ENCODE measurements around the gene TBX4. TPM values are rescaled to one million over a fixed set of nuclear protein-coding genes. Genes with fewer than 3 reads are reported as not detected.
A peak's percentile ranks its signal among the peaks of the same experiment; 100 is the strongest.
"Not testable (repeated sequence)": the region's sequence is repeated elsewhere in the genome, so short reads cannot be mapped to it uniquely, and the experiment has no call there.

Gene TBX4
- total RNA-seq, 1 experiment from 2014 or later: 1.0 TPM

DNA sequence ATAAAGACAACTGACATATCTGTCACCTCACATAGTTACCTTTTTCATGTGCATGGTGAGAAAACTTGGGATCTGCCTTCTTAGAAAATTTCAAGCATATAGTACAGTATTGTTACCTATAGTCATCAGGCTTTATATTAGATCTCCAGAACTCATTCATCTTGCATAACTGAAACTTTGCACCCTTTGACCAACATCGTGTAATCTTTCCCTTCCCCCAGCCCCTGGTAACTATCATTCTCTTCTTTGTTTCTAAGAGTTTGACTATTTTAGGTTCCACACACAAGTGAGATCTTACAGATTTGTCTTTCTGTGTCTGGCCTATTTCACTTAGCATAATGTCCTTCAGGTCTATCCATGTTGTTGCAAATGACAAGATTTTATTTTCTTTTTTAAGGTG, 22.9 kb upstream of the TBX4 start:
- no peak for DNase-seq (ENCODE audit: low spot score)

DNA sequence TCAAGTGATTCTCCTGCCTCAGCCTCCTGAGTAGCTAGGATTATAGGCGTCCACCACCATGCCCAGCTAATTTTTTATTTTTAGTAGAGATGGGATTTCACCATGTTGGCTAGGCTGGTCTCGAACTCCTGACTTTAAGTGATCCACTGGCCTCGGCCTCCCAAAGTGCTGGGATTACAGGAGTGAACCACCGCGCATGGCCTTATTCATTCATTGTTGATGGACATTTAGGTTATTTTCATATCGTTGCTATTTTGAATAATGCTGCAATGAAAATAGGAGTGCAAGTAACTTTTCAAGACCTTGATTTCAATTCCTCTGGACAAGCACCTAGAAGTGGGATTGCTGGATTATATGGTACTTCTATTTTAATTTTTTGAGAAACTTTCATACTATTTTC, 22.4 kb upstream of the TBX4 start:
- not testable (repeated sequence) for DNase-seq (ENCODE audit: low spot score)

DNA sequence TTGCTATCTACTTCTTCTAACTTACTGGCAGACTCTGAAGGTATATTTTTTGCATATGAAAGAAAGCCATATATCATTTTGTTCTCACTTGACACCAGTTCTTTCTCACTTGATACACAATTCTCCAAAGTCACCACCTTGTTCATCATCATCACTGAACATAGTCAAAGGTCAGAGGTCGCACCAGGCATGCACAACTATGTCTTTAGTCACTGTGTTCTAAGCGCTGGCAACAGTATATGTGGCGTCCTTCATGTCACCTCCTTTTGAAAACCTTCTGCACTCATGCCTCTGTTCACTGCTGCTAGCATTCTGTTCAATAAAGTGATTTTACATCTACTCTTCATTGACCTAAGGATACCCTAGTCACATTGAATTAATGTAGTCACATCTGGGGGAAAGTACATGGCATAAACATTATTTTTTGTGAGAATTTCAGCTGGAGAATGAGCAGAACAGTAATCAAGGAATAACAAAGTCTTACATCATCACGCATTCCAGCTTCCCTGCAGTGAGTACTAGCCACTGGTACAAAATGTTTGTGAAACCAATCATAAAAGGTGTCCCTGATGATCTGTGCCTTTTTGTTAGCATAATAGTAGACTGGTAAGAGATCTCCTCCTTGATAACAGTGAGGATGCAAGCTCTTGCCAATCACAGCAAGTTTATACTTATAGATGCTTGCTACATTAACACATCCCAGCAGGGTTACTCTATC, 20.5 kb upstream of the TBX4 start:
- DNase-seq (ENCODE audit: low spot score): peak; percentile 86

DNA sequence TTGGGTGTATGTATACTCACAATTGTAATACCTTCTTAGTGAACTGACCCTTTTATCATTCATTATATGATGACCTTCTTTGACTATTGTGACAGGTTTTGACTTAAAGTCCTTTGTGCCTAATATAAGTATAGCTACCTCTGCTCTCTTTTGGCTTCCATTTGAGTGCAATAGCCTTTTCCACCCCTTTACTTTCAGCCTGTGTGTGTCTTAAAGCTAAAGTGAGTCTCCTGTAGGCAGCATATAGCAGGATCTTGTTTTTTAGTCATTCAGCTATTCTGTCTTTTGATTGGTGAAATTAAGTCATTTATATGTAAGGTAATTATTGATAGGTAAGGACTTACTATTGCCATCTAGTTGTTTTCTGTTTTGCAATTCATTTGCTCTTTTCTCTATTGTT, 15.9 kb upstream of the TBX4 start:
- no peak for DNase-seq (ENCODE audit: low spot score)

DNA sequence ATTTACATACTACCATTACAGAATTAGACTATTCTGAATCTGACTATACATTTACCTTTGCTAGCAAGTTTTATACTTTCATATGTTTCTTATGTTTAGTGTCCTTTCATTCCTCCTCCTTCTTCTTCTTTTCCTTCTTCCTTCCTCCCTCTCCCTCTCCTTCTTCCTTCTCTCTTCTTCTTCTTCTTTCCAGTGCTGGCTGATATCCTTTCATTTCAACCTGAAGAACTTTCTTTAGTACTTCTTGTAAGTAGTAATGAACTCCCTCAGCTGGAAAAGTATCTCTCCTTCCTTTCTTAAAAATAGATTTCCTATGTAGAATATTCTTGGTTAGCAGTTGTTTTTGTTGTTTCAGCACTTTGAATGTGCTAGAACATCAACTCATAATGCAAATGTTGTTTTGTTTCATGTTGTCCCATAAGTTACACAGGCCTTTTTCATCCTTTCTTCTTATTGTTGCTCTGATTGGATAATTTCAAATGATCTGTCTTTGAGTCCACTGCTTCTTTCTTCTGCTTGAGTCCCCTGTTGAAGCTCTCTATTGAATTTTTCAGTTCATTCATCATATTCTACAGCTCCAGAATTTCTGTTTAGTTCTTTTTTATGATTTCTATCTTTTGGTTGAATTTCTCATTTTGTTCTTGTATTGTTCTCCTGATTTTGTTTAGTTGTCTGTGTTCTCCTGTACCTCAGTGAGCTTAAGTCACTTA, 15.1 kb upstream of the TBX4 start:
- no peak for DNase-seq (ENCODE audit: low spot score)

DNA sequence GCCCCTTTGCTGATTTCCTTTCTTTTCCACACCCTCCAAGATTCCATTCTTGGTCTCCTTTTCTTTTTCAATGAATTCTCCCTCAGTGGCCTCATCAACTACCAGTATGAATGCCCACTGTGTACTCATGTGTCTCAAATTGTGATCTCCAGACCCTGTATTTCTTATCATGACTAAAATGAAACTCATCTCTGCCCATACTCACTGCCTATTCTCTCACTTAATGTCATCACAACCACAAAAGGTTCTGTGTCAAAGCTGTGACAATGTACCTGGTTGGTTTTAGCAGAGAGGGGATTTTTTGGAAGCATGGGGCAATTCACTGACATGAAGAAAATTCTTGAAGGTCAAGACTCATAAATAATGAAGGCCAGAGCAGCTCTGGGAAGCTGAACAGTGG, 11.5 kb upstream of the TBX4 start:
- DNase-seq (ENCODE audit: low spot score): no peak

DNA sequence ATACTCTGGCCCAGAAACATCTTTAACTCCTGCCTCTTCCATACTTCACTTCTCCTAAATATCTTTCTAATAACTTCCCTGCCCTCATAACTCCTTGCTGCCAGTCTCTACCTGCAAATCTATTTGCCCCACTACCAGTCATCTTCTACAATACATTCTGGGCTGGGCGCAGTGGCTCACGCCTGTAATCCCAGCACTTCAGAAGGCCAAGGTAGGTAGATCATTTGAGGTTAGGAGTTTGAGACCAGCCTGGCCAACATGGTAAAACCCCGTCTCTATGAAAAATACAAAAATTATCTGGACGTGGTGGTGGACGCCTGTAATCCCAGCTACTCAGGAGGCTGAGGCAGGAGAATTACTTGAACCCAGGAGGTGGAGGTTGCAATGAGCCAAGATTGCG, 10.7 kb upstream of the TBX4 start:
- not testable (repeated sequence) for DNase-seq (ENCODE audit: low spot score)

DNA sequence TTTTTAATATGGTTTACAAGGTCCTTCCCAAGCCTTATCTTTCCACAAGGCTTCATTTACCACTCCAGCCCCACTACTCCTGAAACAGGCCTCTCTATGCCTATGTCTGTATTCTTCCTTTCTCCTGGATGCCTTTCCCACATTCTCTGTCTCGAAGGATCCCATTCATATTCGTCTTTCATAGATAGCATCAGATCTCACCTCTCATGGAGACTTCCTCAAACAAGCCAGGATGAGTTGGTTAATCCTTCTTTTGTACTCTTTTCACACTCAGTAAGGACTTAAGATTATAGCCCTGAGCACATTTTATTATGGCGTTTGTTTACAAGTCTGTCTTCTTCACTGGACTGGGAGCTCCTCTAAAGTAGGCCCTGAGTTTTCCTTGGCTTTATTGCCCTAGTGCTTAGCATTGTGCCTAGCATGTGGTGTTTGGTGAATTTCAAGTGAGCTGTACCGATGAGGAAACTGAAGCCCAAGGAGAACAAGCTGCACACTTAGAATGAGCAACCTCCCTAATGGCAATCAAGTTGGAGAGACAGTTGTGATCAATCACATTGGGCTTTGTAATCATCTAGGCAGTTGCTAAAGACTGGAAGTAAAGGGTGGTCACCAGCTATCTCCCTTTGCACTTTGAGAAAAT, 10.0 kb upstream of the TBX4 start:
- no peak for DNase-seq (ENCODE audit: low spot score)

DNA sequence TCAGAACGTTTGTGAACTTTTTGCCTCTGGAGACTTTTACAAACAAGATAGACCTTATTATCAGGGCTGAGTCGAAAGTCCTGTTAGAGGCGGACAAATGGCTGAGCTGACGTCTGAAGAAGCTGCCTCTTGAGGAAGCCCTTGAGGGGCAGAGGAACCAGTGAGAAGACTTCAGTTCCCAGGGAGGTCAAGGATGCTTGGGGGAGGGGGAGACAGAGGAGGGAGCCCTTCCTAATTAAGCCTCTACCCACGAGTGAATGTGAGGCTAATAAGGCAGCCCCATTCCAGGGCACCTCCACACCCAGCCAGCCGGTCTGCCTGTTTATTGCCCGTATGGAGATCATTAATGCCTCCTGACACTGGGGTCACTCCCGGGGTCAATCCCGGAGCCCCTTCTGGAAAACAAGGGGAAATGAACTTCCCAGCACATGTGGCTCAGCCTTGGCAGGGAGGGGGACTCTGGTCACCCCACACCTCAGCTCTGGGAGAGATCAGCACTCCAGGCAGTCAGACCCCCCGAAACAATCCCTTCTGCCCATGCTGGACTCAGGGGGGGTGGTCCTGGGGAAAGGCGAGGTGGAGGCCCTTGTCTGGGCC, 9.2 kb upstream of the TBX4 start:
- no peak for DNase-seq (ENCODE audit: low spot score)

DNA sequence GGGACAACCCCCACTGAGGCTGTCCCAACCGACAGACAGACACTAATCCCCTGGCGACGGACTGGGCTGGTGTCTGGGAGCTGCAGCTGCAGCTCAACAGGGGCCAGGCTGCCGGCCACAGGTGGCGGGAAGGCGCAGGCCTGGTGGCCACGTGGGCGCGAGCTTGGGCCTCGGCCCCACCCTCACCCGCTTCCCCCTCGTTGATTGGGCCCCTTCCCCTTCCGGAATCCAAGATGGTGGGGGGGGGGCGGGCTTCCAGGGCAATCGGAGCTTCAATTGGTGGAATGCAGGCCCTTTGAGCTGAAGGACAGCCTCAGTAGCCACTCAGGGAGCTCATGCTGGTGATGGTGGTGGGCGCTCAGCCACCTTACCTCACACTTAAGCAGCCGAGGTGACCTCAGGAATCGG, 8.7 kb upstream of the TBX4 start:
- no peak for DNase-seq (ENCODE audit: low spot score)

DNA sequence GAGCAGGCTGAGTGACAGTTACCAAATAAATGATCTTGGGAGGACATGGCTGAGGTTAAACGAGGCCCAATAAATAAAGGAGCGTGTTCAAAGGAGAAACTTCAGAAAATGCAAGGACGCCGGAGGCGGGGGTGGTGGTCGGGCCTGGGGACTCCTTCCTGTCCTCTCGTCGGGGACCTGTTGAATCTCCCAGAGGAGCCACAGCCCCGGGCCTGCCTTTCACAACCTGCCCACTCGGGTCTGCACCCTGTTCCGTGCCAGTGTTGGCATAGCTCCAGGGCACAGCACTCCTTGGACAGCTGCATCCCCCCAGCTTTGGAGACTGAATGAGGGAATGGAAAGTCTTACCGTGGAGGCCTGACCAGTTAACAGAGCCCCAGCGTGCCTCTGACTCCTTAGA, 8.1 kb upstream of the TBX4 start:
- no peak for DNase-seq (ENCODE audit: low spot score)

DNA sequence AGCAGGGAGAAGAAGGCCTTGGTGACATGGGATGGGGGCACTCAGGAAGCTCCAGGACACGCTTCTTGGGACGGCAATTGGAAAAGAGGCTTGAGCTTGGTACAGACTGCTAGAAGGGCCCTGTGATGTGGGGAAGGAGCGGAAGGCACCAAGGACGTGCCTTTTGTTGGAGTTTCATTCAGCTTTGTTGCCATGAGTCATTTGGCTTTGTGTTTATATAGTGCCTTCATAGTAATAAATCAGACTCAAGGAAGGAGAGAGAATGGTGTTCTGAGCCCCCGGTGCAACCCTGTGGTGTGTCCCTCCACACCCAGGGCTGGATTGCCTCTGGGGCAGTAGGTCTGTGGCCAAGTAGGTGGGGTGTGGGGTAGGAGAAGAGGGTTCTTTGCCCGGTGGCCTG, 7.4 kb upstream of the TBX4 start:
- peak; percentile 82 for DNase-seq (ENCODE audit: low spot score)

DNA sequence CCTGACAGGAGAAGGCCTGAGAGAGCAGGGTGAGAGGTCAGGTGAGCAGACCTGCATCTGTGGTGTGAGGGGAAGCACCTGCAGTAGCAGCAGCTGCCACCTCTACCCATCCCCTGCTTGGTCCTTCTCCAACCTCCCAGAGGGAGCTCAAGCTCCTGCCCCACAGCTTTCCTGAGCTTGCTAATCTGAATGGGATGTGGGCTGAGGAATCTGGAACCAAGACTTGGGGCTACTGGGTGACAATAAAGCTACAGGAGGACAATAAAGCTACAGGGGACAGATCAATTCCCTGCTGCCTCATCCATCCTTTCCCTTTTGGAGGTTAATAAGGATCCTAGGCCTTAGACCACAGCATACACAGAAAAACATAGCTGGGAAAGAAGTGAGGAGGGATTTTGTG, 4.9 kb upstream of the TBX4 start:
- no peak for DNase-seq (ENCODE audit: low spot score)

DNA sequence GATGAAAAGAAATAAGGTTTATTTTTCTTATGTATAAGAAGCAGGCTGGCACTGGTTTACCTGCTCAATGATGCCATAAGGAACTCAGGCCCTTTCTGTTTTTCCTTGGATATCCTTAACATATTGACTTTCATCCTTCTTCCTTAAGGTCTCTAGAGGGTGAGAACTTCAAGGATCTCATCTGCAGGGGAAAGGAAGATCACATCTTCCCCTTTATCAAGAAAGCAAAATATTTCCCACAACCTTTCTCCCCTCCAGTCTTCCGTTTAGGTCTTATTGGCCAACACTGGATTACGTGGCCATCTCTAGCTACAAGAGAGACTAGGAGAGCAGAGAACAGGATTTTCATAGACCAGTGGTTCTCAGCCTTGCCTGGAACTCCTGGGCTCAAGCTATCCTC, 4.2 kb upstream of the TBX4 start:
- DNase-seq (ENCODE audit: low spot score): no peak

DNA sequence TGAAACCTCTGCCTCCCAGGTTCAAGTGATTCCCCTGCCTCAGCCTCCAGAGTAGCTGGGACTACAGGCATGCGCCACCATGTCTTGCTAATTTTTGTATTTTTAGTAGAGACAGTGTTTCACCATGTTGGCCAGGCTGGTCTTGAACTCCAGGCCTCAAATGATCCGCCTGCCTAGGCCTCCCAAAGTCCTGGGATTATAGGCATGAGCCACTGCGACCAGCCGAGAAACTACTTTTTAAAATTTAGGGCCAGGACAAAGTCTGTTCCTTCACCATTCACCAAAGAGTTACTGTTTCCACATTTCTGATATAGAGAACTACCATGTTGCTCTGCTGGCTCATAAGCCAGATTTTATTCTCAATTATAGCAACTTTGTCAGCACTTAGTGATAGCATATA, 3.1 kb upstream of the TBX4 start:
- DNase-seq (ENCODE audit: low spot score): not testable (repeated sequence)

DNA sequence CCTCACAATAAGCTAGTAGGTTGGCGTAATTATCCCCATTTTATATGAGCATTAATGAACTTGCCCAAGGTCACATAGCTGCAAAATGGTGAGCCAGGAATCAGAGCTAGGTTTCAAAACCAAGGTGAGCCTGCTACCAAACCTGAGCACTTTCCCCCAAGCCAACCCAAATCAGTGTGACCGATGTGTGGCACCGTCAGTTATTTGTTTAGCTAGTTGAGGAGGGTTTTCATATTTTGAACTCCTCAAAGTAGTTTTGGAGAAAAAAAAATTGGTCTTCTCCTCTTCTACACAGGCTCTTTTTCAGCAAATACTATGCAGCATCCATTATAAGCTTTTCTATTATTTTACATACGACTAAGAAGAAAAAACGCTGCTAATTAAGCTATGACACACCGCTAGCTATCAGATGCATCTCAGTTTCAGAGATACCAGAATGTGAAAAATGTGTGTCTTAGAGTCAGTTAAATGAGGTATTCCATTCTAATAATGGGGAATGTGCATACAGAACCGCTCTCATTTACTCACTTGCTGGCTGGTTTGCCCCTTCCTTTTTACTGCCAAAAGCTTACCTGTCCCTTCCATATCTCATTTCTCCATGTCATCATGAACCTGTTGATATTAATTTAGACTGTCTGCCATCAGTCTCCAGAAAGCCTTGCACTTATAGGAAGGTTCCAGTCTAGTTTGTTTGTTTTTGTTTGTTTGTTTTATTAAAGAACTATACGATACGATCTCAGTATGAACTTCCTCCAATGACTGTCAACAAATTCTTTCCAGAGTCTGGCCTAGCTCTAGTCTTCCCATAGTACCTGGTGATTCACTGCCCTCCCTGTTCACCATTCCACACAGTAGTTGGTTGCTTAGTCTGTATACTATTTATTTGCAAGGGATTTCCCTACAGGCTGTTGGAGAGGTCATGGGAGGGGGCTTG, 2.2 kb upstream of the TBX4 start:
- DNase-seq (ENCODE audit: low spot score): no peak

DNA sequence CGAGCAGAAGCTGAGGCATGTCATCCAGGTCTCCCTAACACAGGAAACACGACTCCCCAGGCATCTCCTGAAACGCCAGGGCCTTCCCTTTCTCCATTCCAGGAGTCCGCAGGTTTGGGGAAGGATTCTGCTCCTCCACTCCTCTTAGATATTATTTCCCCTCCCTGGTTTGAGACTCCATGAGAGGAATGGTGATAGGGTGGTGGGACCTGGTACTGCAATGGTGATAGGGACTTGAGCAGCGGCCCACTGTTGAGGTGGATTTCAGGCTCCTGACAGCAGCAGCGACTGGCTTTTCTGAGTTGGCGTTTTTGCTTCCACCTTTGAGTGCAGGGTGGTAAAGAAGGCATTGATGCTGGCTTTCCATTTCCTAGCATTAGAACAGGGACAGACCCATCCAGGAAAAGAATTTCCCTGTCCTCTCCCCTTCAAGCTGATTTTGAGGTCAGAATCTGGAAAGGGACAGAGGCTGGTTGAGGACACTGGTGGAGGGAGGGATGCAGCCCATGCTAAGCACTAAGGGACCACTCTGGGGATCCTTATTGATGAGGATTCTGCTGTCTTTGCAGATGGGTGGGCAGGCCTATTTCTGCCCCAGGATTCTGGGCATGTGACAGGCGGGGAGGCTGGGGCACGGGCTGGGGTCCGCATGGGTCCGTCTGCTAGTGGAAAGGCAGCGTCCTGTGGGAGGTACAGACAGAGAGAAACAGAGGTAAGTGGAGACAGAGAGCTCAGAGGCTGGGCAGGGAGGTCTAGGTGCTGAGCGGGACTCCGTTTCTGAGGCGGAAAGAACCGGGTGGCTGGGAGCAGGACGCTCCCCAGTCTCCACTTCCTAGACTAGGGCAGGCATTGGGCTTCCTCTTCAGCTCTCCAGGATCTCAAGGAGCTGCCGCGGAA, 1.3 kb upstream of the TBX4 start:
- DNase-seq (ENCODE audit: low spot score): no peak

DNA sequence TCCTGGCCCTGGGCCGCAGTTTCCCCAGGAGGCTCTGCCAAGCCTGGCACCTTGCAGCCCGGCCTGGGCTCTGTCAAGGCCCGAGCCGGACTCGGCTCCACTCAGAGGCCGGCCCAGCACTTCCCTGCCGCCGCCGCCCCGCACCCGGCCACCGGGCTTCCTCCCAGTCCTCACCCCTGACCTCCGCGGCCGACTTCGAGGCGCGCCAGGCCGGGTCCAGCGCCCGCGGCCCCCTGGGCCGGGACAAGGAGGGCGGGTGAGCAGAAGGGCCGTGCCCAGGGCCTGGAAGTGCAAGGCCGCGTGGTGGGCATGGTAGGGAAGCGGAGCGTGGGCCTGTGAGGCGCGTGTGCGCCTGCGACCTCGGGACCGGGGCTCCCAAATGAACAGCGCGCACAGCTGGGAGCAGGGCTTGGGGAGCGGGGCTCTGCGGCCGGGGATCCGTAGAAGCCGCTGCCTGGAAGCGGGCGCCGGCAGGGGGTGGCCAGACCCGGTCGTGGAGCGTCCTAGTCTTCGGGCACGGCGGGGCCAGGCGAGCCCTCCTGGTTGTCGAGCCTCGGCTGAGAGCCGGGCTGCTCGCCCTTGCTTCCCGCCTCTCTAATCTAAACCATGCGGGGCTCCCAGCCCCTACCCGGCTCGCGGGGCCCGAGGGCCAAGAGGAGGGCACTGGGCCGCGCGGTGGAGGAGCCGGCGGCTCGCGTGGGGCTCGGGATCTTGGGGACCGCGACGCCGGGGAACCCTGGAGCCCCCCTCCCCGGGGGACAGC, 503 bp upstream of the TBX4 start:
- no peak for DNase-seq (ENCODE audit: low spot score)

DNA sequence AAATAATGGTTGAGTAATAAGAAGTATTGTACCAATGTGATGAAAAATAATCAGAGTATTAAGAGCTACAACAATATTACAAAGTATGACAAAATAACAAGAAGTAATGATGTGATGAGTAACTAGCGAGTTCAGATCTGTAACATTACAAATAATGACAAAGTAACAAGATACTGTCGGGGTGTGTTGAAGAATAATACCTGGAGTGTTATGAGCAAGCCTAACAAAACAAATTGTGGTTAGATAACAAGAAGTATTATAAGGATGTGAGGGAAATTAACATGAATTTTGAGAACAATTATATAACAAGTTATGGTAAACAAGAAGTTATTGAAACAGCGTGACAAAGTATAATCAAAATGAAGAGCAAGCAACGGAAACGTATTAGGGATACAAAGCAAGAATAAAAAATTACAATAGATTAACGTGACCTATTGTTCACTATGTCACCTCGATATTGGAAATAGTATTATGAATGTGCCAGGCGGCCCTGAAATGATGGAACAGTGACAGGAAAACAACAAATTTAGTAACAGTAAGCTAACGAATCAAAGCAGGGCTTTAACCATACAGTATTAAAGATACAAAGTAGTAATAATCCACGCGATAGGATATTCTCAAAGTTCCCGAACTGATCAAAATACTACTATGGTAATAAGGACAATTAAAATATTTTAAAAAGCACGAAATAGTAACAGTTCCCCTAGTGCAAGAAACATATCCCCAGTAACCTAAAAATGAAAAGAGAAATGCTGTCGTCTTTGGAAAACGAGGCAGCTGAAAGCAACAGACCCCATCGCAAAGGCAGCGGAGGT, 1.6 kb downstream of the TBX4 start:
- DNase-seq (ENCODE audit: low spot score): no peak
